Embryonic facial prominence (tissue), 1 donor: ENCODE data around the gene LILRA2.
"Not testable (repeated sequence)": the region's sequence is repeated elsewhere in the genome, so short reads cannot be mapped to it uniquely, and the experiment has no call there.

Source experiments
- DNase-seq: peaks from one replicate; pipeline ENCODE4 v3.0.0-alpha.2; 2016; ENCODE audit errors: extremely low spot score

Gene LILRA2

DNA sequence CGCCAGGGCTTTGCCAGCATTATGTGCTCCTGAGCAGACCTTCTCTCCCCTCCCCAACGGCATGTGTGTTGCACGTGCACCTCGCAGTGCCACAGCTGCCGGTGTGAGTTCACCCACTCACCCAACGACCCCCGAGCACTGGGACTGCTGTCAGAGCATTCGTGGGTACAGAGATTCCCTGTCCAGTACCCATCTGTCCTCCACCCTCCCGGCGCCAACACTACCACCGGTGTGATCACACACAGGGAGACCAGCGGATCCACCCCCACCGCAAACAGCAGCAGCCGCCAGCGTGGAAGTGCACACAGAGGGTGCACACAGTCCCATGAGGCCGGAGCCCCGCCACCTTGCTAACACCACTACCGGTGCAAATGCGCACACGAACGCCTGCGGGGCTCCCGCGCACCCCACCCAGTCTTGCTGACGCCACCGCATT, 35.8 kb downstream of the LILRA2 start:
- no peak for DNase-seq

DNA sequence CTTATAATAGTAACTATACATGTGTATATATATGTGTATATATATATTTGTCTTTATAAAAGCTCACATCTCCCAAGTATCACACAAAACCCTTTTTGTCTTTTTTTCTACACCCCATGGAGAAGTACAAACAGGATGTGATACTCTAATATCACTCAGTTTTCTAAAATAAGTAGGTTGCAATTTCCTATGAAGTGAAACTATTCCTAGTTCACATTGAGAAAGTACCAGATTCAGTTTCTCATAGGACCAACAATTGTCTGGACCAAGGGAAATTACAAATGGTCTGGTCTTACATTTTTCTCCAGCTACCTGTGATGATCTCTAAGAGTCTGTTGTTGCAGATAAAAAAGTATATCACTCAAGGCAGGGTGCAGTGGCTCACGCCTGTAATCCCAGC, 38.8 kb downstream of the LILRA2 start:
- DNase-seq = no peak

DNA sequence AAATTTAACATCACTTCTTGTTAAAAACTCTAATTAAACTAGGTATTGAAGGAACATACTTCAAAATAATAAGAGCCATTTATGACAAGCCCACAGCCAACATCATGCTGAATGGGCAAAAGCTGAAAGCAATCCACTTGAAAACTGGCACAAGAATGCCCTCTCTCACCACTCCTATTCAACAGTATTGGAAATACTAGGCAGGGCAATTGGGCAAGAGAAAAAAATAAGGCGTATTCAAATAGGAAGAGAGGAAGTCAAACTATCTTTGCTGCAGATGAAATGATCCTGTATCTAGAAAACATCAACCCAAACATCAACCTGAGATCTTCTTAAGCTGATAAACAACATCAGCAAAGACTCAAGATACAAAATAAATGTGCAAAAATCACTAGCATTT, 41.1 kb downstream of the LILRA2 start:
- no peak for DNase-seq

- no peak for DNase-seq
These were observed 42.5 kb downstream of the LILRA2 start for GRCh38 chr19:54616057-54616456.

- DNase-seq = no peak
These were observed 43.4 kb downstream of the LILRA2 start for GRCh38 chr19:54616821-54617560.

DNA sequence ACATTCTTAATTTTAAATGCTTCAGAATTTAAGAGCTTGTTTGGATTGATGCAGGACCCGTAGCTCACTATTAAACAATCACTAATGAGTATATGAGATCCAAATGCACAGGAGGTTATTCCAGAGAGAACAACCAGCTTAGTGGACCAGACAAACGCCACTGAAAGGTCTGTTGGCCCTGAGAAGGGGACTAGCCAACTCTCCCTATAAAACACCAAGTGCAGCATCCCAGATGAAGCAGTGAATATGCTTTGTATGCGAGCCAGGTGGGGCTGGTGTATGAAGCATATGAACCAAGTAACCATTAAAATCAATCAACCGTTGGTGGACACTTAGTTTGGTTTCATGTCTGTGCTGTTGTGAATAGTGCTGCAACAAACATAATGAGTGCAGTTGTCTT, 46.9 kb downstream of the LILRA2 start:
- no peak for DNase-seq

GRCh38 chr19:54622431-54622830, 48.8 kb downstream of the LILRA2 start:
- no peak for DNase-seq

DNA sequence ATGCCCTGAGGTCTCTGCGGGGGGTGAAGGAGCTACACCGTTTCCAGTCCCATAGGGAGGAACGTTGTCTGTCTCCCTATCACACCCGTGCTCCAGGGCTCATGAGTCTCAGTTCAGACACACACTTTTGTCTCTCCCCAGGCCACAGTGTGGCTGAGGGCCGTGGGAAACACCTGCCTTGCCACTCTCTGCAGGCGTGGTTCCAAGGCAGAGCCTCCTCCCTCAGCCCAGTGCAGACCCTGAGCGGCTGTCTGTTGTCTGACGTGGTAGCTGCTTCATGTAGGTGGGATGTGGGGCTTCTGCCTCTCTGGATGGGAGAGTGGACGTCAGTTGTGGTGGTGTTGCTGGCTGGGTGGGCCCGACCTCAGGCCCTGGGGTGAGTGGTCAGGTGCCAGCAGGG, 50.6 kb downstream of the LILRA2 start:
- DNase-seq = not testable (repeated sequence)

- not testable (repeated sequence) for DNase-seq
These were observed 51.5 kb downstream of the LILRA2 start for GRCh38 chr19:54624934-54625730.

GRCh38 chr19:54626757-54627156, 53.2 kb downstream of the LILRA2 start:
- DNase-seq = no peak

- DNase-seq = not testable (repeated sequence)
These were observed 54.3 kb downstream of the LILRA2 start for GRCh38 chr19:54627912-54628311.

- DNase-seq = not testable (repeated sequence)
These were observed 56.7 kb downstream of the LILRA2 start, which contains the start of gene LILRB1 for GRCh38 chr19:54630262-54630661. LILRB1 (plus strand) TSS chr19:54630484; CDS start chr19:54631074, 590 bp downstream.

DNA sequence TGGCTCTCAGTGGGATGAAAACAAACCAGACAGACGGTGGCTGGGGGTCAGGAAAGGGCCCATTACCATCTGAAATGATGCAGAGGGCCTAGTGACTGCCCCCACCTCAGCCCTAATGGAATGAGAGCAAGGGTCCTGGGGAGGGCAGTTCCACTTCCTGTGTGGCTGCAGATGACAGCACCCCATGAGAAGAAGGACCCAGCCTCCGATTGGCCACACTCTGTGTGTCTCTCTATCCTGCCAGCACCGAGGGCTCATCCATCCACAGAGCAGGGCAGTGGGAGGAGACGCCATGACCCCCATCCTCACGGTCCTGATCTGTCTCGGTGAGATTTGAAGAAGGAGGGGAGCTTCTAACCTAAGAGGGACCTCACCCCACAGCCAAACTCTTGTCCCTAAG, 57.2 kb downstream of the LILRA2 start:
- no peak for DNase-seq

- not testable (repeated sequence) for DNase-seq
These were observed 58.1 kb downstream of the LILRA2 start for GRCh38 chr19:54631489-54632337.

DNA sequence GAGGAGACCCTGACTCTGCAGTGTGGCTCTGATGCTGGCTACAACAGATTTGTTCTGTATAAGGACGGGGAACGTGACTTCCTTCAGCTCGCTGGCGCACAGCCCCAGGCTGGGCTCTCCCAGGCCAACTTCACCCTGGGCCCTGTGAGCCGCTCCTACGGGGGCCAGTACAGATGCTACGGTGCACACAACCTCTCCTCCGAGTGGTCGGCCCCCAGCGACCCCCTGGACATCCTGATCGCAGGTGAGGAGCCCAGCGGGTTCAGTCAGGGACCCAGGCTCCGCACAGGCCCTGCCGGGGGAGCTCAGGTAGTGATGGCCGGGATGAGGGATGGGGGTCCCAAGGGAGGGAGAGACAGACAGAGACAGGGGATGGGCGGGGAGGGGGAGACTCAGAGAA, 58.9 kb downstream of the LILRA2 start:
- DNase-seq = not testable (repeated sequence)

- DNase-seq = no peak
These were observed 59.8 kb downstream of the LILRA2 start for GRCh38 chr19:54633401-54633800.

DNA sequence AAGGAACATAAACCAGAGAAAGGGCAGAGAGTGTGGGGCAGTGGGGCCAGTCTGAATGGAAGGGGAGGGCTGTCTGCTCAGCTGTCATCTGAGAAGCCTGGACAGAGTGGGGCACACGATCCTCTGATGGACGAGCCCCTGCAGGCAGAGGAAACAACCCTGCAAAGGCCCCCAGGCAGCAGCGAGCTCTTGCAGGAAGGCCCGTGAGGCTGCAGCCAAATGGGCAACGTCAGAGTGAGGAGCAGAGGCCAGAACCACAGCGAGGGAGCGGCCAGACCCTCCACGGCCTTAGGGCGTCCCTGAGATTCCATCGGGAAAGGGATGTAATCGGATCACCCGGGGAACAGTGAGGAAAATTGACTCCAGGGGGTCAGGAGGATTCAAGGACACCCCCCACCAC, 62.5 kb downstream of the LILRA2 start:
- DNase-seq = not testable (repeated sequence)

- no peak for DNase-seq
These were observed 65.1 kb downstream of the LILRA2 start for GRCh38 chr19:54638683-54639082.
